GM12892 (cell line): ENCODE measurements around the gene ALKBH6.

Source experiments
- POLR2A ChIP-seq: IDR thresholded peaks from 2 replicates; pipeline ENCODE4 v1.6.1; 2011; ENCODE audit warnings: low read depth, low read length, control low read depth
- POLR2AphosphoS5 ChIP-seq: IDR thresholded peaks from 2 replicates; pipeline ENCODE4 v1.6.1; 2011; ENCODE audit warnings: low read depth, low read length, control low read depth

DNA sequence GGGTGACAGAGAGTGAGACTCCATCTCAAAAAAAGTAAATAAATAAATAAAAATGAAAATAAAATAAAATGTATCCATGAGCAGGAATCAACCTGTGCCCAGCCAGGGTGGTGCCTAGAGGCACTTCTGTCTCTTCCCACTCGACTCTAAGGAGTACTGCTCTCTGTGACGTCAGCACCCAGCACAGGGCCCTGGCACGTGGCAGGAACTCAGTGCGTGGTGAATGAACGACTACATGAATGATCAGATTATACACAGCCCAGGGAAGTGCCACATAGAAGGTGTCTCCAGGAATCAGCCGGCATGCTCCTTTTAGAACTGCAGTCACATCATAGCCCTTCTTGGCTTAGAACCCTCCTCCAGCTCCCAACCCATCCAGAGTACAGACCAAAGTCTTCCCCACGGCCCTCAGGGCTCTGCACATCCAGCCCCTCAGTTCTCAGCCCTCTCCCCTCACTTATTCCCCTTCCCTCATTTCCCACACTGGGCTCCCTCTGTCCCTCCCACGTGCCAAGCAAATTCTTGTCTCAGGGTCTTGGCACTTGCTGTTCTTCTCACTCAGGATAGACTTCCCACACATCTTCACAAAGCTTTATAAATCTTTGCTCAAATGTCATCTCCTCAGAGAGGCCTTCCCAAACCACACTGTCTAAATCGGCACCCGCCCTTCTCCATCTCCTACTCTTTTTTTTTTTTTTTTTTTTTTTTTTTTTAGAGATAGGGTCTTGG is 14.5 kb upstream of the ALKBH6 start:
- TF ChIP-seq POLR2A (no peak), POLR2AphosphoS5 (no peak)
